Large intestine (tissue), 12 donors: ENCODE data around the gene RAD9B. TPM values are rescaled to one million over a fixed set of nuclear protein-coding genes. Genes with fewer than 3 reads are reported as not detected.
A peak's percentile ranks its signal among the peaks of the same experiment; 100 is the strongest.
"Not testable (repeated sequence)": the region's sequence is repeated elsewhere in the genome, so short reads cannot be mapped to it uniquely, and the experiment has no call there.

Source experiments
- DNase-seq, 2 donors: peaks; one replicate each; pipeline versions ENCODE4 v3.0.0 to v3.0.0-alpha.2; 2013
- H3K27ac ChIP-seq: one replicate; pipeline ENCODE4 v1.5.1; 2013; ENCODE audit warnings: low read length
- H3K27me3 ChIP-seq: 2 replicates; pipeline ENCODE4 v1.6.1; 2013; ENCODE audit warnings: low read length; ENCODE audit not compliant: control insufficient read depth, insufficient read depth
- H3K36me3 ChIP-seq: 2 replicates; pipeline ENCODE4 v1.6.1; 2013; ENCODE audit warnings: low read length; ENCODE audit not compliant: control insufficient read depth, insufficient read depth
- H3K4me1 ChIP-seq: one replicate; pipeline ENCODE4 v1.6.1; 2013; ENCODE audit warnings: low read length; ENCODE audit not compliant: control insufficient read depth, insufficient read depth
- H3K4me3 ChIP-seq: one replicate; pipeline ENCODE4 v1.5.1; 2013; ENCODE audit warnings: low read length
- H3K9me3 ChIP-seq: one replicate; pipeline ENCODE4 v1.6.1; 2013; ENCODE audit warnings: mild to moderate bottlenecking, low read depth, low read length, moderate library complexity; ENCODE audit not compliant: control insufficient read depth
- WGBS: methylation state at CpG from one replicate; pipeline ENCODE4 v1.1.5; 2013; ENCODE audit warnings: low lambda C conversion rate; ENCODE audit not compliant: insufficient coverage; 5-methylcytosine and 5-hydroxymethylcytosine counted together
- long read RNA-seq, 11 donors: transcript quantifications; one replicate each; lab custom pipeline, GENCODE V29; 2026
- polyA plus RNA-seq: library from polyadenylated mRNA; unstranded; fragments of 120-200 nt; gene quantifications from one replicate; pipeline ENCODE4 v1.2.1, GENCODE V29; 2013

The RAD9B gene
- 0.49 TPM for polyA plus RNA-seq
- long read RNA-seq, donor 1 = 0 reads
- long read RNA-seq, donor 2 = 0 reads
- long read RNA-seq, donor 3 = 0 reads
- long read RNA-seq, donor 4 = 0 reads
- long read RNA-seq, donor 5 = 0 reads
- long read RNA-seq, donor 6 = 0 reads
- long read RNA-seq, donor 7 = 0 reads
- long read RNA-seq, donor 8 = 0 reads
- long read RNA-seq, donor 9 = 0 reads
- long read RNA-seq, donor 10 = 0 reads
- long read RNA-seq, donor 11 = 0 reads

- H3K4me3 ChIP-seq = peak within 1 kb of the TSS; percentile 68
- peaks cover 3% of the 10 kb centered on the region for H3K4me1 ChIP-seq
- peaks cover 2% of the 10 kb centered on the region for H3K36me3 ChIP-seq
- WGBS = 58% methylated on average over 3 of the region's 61 CpGs
- no peaks in the 10 kb centered on the region for H3K9me3 ChIP-seq
- H3K27me3 ChIP-seq = no peaks in the 10 kb centered on the region
- DNase-seq = peak; percentile 98 to 100
- peak within 1 kb of the TSS; percentile 82 for H3K27ac ChIP-seq
Measured at GRCh38 chr12:110501752-110502738, at the start of gene RAD9B, which contains the start of gene VPS29. Gene RAD9B (plus strand): TSS chr12:110502331. CDS start chr12:110502338, 7 bp downstream. Gene VPS29 (minus strand): TSS chr12:110502111. CDS start chr12:110502051, 60 bp downstream.

- 80% methylated on average over 1 of the region's 4 CpGs for WGBS
- peaks cover 17% of the 10 kb centered on the region for H3K36me3 ChIP-seq
- H3K4me1 ChIP-seq = no peaks in the 10 kb centered on the region
- no peaks in the 10 kb centered on the region for H3K9me3 ChIP-seq
- H3K4me3 ChIP-seq = no peak overlapping the region
- H3K27ac ChIP-seq = no peak overlapping the region
- no peaks in the 10 kb centered on the region for H3K27me3 ChIP-seq
- no peak for DNase-seq
Measured at GRCh38 chr12:110453569-110454296, 48.4 kb upstream of the RAD9B start.

- no peak for DNase-seq
Measured at GRCh38 chr12:110458756-110459155, 43.4 kb upstream of the RAD9B start.

DNA sequence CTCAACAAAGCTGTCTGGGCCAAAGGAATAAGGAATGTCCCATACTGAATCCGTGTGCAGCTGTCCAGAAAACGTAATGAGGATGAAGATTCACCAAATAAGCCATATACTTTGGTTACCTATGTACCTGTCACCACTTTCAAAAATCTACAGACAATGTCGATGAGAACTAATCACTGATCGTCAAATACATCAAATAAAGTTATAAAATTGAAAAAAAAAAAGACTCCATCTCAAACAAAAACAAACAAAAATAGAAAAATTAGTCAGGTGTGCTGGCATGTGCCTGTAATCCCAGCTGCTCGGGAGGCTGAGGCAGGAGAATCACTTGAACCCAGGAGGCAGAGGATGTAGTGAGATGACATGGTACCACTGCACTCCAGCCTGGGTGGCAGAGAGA, 40.9 kb upstream of the RAD9B start:
- peaks cover 30% of the 10 kb centered on the region for H3K36me3 ChIP-seq
- H3K27ac ChIP-seq, DNase-seq, H3K27me3 ChIP-seq, H3K4me3 ChIP-seq, H3K9me3 ChIP-seq, H3K4me1 ChIP-seq: not testable (repeated sequence)
- WGBS = 100% methylated on average over 4 of the region's 5 CpGs

More at GRCh38 chr12:110458756-110459155, 43.4 kb upstream of the RAD9B start:
- H3K27ac ChIP-seq = no peak overlapping the region
- no peaks in the 10 kb centered on the region for H3K4me1 ChIP-seq
- no peak overlapping the region for H3K4me3 ChIP-seq
- no CpG with 5 or more reads among the region's 4 CpGs for WGBS
- H3K36me3 ChIP-seq = peaks cover 26% of the 10 kb centered on the region
- no peaks in the 10 kb centered on the region for H3K27me3 ChIP-seq
- no peaks in the 10 kb centered on the region for H3K9me3 ChIP-seq

GRCh38 chr12:110465024-110465423, 37.1 kb upstream of the RAD9B start:
- no peak overlapping the region for H3K27ac ChIP-seq
- no peaks in the 10 kb centered on the region for H3K4me1 ChIP-seq
- DNase-seq = no peak
- H3K4me3 ChIP-seq = no peak overlapping the region
- H3K27me3 ChIP-seq = no peaks in the 10 kb centered on the region
- H3K36me3 ChIP-seq = peaks cover 19% of the 10 kb centered on the region
- no peaks in the 10 kb centered on the region for H3K9me3 ChIP-seq
- WGBS = no CpG with 5 or more reads among the region's 2 CpGs

DNA sequence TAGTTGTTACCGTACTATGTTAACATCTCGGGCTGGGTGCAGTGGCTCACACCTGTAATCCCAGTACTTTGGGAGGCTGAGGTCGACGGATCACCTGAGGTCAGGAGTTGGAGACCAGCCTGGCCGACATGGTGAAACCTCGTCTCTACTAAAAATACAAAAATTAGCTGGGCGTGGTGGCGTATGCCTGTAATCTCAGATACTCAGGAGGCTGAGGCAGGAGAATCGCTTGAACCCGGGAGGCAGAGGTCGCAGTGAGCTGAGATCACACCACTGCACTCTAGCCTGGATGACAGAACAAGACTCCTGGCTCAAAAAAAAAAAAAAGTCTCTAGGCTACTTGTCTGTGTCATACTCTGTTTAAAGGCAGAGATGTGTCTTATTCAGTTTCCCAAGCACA, 36.4 kb upstream of the RAD9B start:
- not testable (repeated sequence) for H3K4me3 ChIP-seq, H3K9me3 ChIP-seq, H3K27ac ChIP-seq, H3K27me3 ChIP-seq, DNase-seq, H3K4me1 ChIP-seq
- H3K36me3 ChIP-seq = peaks cover 19% of the 10 kb centered on the region
- WGBS = no CpG with 5 or more reads among the region's 11 CpGs

DNA sequence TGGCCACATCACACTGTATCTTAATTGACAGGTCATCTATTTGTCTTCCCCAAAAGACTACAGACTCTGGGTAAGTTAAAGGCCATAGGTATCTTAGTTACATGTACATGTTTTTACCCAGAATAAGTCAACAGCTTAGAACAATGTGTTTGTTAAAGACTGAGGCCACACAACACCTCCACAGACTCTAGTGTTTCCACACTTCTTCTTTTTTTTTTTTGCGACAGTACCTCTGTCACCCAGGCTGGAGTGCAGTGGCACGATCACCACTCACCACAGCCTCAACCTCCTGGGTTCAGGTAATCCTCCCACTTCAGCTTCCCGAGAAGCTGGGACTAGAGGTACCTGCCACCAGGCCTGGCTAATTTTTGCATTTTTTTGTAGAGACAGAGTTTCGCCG, 35.3 kb upstream of the RAD9B start:
- Histone ChIP-seq H3K27me3 (no peaks in the 10 kb centered on the region), H3K27ac (no peak overlapping the region), H3K4me3 (no peak overlapping the region), H3K36me3 (peaks cover 17% of the 10 kb centered on the region), H3K4me1 (no peaks in the 10 kb centered on the region), H3K9me3 (no peaks in the 10 kb centered on the region)
- no peak for DNase-seq
- WGBS = no CpG with 5 or more reads among the region's 5 CpGs

- WGBS = no CpG with 5 or more reads among the region's 15 CpGs
- Histone ChIP-seq H3K4me1 (no peaks in the 10 kb centered on the region), H3K27ac (peak overlapping the region; percentile 45)
Measured at GRCh38 chr12:110467847-110468213, 34.3 kb upstream of the RAD9B start.

DNA sequence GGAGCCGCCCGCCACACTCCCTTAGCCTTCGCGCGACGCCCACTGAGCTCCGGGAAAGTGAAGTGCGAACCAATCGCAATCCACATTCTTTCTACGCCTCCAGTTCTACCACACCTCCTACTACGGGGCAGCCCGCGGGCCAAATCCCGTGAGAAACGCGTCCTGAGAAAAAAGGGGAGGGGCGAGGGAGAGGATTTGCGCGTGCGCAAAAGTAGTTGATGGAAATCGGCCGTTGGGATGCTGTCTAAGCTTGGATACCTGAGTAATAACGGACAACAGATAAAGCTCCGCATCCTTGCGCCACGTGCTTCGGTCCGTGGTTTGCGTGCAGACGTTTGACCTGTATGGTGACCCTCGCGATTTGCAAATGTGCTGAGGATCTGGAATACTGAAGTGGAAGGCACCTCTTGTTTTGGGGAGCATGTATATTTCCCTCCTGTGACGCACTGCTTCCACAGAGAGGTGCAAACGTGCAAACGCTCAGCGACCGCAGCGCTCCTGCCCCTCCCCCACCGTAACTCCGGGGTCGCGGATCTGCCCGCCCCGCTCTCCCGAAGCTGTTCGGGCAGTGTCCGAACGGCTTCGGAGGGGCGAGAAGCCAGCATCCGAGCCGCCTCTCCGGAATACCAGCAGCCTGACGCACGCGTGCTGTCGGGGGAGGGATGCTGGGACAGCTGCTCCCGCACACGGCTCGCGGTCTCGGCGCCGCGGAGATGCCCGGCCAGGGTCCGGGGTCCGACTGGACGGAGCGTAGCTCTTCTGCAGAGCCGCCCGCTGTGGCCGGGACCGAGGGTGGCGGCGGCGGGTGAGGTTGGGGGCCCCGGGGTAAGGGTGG, 33.7 kb upstream of the RAD9B start, which contains the start of the genes FAM216A and GPN3:
FAM216A (plus strand) TSS at position 632 of the 835 bp plus-strand sequence; CDS start at position 663, 31 bp downstream.
GPN3 (minus strand) TSS at position 44 of the 835 bp plus-strand sequence. CDS start 54 bp downstream, outside the sequence.
- Histone ChIP-seq H3K9me3 (no peaks in the 10 kb centered on the region), H3K27ac (peak within 1 kb of the TSS; percentile 74), H3K27me3 (no peaks in the 10 kb centered on the region), H3K4me1 (no peaks in the 10 kb centered on the region), H3K36me3 (peaks cover 7% of the 10 kb centered on the region), H3K4me3 (peak within 1 kb of the TSS; percentile 72)
- peak; percentile 97 to 98 for DNase-seq
- WGBS = no CpG with 5 or more reads among the region's 78 CpGs

More at GRCh38 chr12:110467847-110468213, 34.3 kb upstream of the RAD9B start:
- no peaks in the 10 kb centered on the region for H3K27me3 ChIP-seq
- H3K4me3 ChIP-seq = peak overlapping the region; percentile 72
- H3K36me3 ChIP-seq = peaks cover 10% of the 10 kb centered on the region
- H3K9me3 ChIP-seq = no peaks in the 10 kb centered on the region
- peak in 1 of 2 donors; percentile 3 for DNase-seq
